Measurements from ENCODE around the gene VEGFC. TPM values are rescaled to one million over a fixed set of nuclear protein-coding genes. Genes with fewer than 3 reads are reported as not detected.

Gene VEGFC
- total RNA-seq, 2 donors from 2014 or later, result 5.1 to 20.4 TPM

GRCh38 chr4:176784816-176785215 is 7.9 kb downstream of the VEGFC start:
- Histone ChIP-seq H3K36me3 (no peaks in the 10 kb centered on the region), H3K4me1 (ENCODE audit: control insufficient read depth in 1 of 2, low read depth in 2 of 2) (peaks cover 0 to 5% of the 10 kb centered on the region in 2 donors), H3K4me3 (no peak overlapping the region), H3K27ac (no peak overlapping the region), H3K27me3 (replicated peaks; ENCODE audit: insufficient read depth) (no peaks in the 10 kb centered on the region), H3K9me3 (no peaks in the 10 kb centered on the region)
- ATAC-seq (ENCODE audit: insufficient number of reproducible peaks, low FRiP score, low read depth) (no peak), DNase-seq (ENCODE audit: low spot score) (no peak)
- no peak for TF ChIP-seq CTCF (IDR thresholded peaks at IDR 0.05)

GRCh38 chr4:176782794-176783193 is 9.9 kb downstream of the VEGFC start:
- Histone ChIP-seq H3K27ac (no peak overlapping the region), H3K4me1 (ENCODE audit: control insufficient read depth in 1 of 2, low read depth in 2 of 2) (peaks cover 0 to 5% of the 10 kb centered on the region in 2 donors), H3K9me3 (no peaks in the 10 kb centered on the region), H3K4me3 (no peak overlapping the region), H3K27me3 (replicated peaks; ENCODE audit: insufficient read depth) (no peaks in the 10 kb centered on the region), H3K36me3 (no peaks in the 10 kb centered on the region)
- DNase-seq (ENCODE audit: low spot score), result no peak
- ATAC-seq (ENCODE audit: insufficient number of reproducible peaks, low FRiP score, low read depth), result no peak
- TF ChIP-seq CTCF (IDR thresholded peaks at IDR 0.05), result no peak

- ATAC-seq (ENCODE audit: insufficient number of reproducible peaks, low FRiP score, low read depth) (no peak), DNase-seq (ENCODE audit: low spot score) (no peak)
- Histone ChIP-seq H3K27ac (no peak overlapping the region), H3K4me3 (no peak overlapping the region), H3K27me3 (replicated peaks; ENCODE audit: insufficient read depth) (no peaks in the 10 kb centered on the region), H3K4me1 (ENCODE audit: control insufficient read depth in 1 of 2, low read depth in 2 of 2) (peaks cover 0 to 5% of the 10 kb centered on the region in 2 donors), H3K9me3 (no peaks in the 10 kb centered on the region), H3K36me3 (no peaks in the 10 kb centered on the region)
- TF ChIP-seq CTCF (IDR thresholded peaks at IDR 0.05), result no peak
These were observed 10.5 kb downstream of the VEGFC start for GRCh38 chr4:176782191-176782590.

- Histone ChIP-seq H3K27me3 (replicated peaks; ENCODE audit: insufficient read depth) (no peaks in the 10 kb centered on the region), H3K27ac (no peak overlapping the region), H3K36me3 (no peaks in the 10 kb centered on the region), H3K4me3 (no peak overlapping the region), H3K9me3 (no peaks in the 10 kb centered on the region), H3K4me1 (ENCODE audit: control insufficient read depth in 1 of 2, low read depth in 2 of 2) (peaks cover 0 to 5% of the 10 kb centered on the region in 2 donors)
- ATAC-seq (ENCODE audit: insufficient number of reproducible peaks, low FRiP score, low read depth), result no peak
- no peak for DNase-seq (ENCODE audit: low spot score)
- no peak for TF ChIP-seq CTCF (IDR thresholded peaks at IDR 0.05)
These were observed 11.0 kb downstream of the VEGFC start for GRCh38 chr4:176781739-176782100.

- H3K27me3 ChIP-seq (replicated peaks; ENCODE audit: insufficient read depth), result no peaks in the 10 kb centered on the region
- H3K9me3 ChIP-seq, result no peaks in the 10 kb centered on the region
- no peak overlapping the region for H3K27ac ChIP-seq
- peaks cover 0 to 5% of the 10 kb centered on the region in 2 donors for H3K4me1 ChIP-seq (ENCODE audit: control insufficient read depth in 1 of 2, low read depth in 2 of 2)
- no peaks in the 10 kb centered on the region for H3K36me3 ChIP-seq
- no peak for TF ChIP-seq CTCF (IDR thresholded peaks at IDR 0.05)
- no peak overlapping the region for H3K4me3 ChIP-seq
- ATAC-seq (ENCODE audit: insufficient number of reproducible peaks, low FRiP score, low read depth) (no peak), DNase-seq (ENCODE audit: low spot score) (no peak)
These were observed 11.6 kb downstream of the VEGFC start for GRCh38 chr4:176780995-176781738.
